Measurements from ENCODE around the gene MYO5B. TPM values are rescaled to one million over a fixed set of nuclear protein-coding genes. Genes with fewer than 3 reads are reported as not detected.
A peak's percentile ranks its signal among the peaks of the same experiment; 100 is the strongest.

Gene MYO5B
- polyA plus RNA-seq, 3 donors: 29.0 to 34.5 (median 29.5) TPM

- no peak for DNase-seq
Measured at GRCh38 chr18:50014606-50015005, 180.3 kb downstream of the MYO5B start.

GRCh38 chr18:50013363-50014138 lies 181.4 kb downstream of the MYO5B start:
- DNase-seq: no peak

- no peak for DNase-seq
Measured at GRCh38 chr18:50011813-50012435, 183.0 kb downstream of the MYO5B start.

GRCh38 chr18:50009773-50010335 lies 185.1 kb downstream of the MYO5B start:
- peak; percentile 39 for DNase-seq

GRCh38 chr18:50008306-50008705 lies 186.6 kb downstream of the MYO5B start:
- DNase-seq: no peak

- DNase-seq: no peak
Measured at GRCh38 chr18:50006470-50007046, 188.4 kb downstream of the MYO5B start.

- no peak for DNase-seq
Measured at GRCh38 chr18:50004013-50004412, 190.9 kb downstream of the MYO5B start.

GRCh38 chr18:50002781-50003180 lies 192.2 kb downstream of the MYO5B start:
- no peak for DNase-seq

GRCh38 chr18:50000227-50000626 lies 194.7 kb downstream of the MYO5B start:
- DNase-seq: no peak

- DNase-seq: no peak
Measured at GRCh38 chr18:49999128-49999527, 195.8 kb downstream of the MYO5B start.

GRCh38 chr18:49997558-49997957 lies 197.4 kb downstream of the MYO5B start:
- no peak for DNase-seq

GRCh38 chr18:49994410-49994809 lies 200.5 kb downstream of the MYO5B start:
- DNase-seq: no peak

- no peak for DNase-seq
Measured at GRCh38 chr18:49993299-49993698, 201.6 kb downstream of the MYO5B start.

- DNase-seq: no peak
Measured at GRCh38 chr18:49988733-49989132, 206.2 kb downstream of the MYO5B start.

GRCh38 chr18:49988101-49988500 lies 206.8 kb downstream of the MYO5B start:
- DNase-seq: no peak

GRCh38 chr18:49985236-49985635 lies 209.7 kb downstream of the MYO5B start:
- no peak for DNase-seq

- no peak for DNase-seq
Measured at GRCh38 chr18:49980896-49981295, 214.1 kb downstream of the MYO5B start.

- DNase-seq: no peak
Measured at GRCh38 chr18:49976795-49977560, 218.0 kb downstream of the MYO5B start.

- no peak for DNase-seq
Measured at GRCh38 chr18:49976001-49976400, 218.9 kb downstream of the MYO5B start.

- no peak for DNase-seq
Measured at GRCh38 chr18:49974079-49974478, 220.9 kb downstream of the MYO5B start.

- no peak for DNase-seq
Measured at GRCh38 chr18:49973592-49973991, 221.4 kb downstream of the MYO5B start.

GRCh38 chr18:49972535-49972934 lies 222.4 kb downstream of the MYO5B start:
- DNase-seq: no peak
